ENCODE results near the gene TWF2.

TWF2 gene

DNA sequence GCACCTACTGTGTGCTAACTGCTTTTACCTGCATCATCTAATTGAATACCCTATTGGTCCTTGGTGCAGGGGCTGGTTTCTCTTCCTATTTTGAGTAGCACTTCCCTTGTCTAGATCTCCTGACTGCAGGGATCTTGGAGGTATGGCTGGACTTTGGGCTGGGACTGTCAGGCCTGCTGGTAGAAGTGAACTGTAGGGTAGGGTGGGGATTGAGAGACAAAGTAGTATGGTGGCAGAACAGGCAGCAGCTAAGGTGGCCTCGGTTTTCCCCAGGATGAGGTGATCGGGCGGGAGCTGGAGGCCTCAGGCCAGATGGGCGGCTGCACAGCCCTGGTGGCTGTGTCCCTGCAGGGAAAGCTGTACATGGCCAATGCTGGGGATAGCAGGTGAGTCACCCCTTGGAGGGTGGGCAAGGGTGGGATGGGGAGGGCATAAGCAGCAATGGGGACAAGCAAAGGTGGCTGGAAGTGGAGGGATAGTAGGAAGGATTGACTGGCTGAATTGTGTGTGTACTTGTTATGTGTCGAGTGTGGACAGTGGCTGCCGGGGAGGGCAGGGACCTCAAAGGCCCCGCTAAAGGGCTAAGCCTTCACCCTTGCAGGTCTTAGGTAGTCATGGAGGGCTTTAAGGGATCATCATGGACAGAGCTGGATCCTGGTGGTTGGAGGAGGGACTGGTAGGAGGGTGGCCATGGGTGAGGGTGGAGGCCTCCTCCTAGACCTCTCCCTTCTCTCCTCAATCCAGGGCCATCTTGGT lies 8.6 kb upstream of the TWF2 start:
- peaks cover 80% of the 10 kb centered on the region for H3K4me1 Mint-ChIP-seq
- peaks cover 13% of the 10 kb centered on the region for H3K36me3 Mint-ChIP-seq
- H3K27me3 Mint-ChIP-seq: no peaks in the 10 kb centered on the region
- H3K27ac Mint-ChIP-seq: peak overlapping the region; percentile 93
- peak overlapping the region; percentile 88 for H3K4me3 Mint-ChIP-seq
- no peaks in the 10 kb centered on the region for H3K9me3 Mint-ChIP-seq

GRCh38 chr3:52246728-52247408 lies 7.9 kb upstream of the TWF2 start:
- Mint-ChIP-seq H3K4me1 (peaks cover 78% of the 10 kb centered on the region), H3K9me3 (no peaks in the 10 kb centered on the region), H3K4me3 (peak overlapping the region; percentile 88), H3K36me3 (peaks cover 9% of the 10 kb centered on the region), H3K27ac (peak overlapping the region; percentile 93), H3K27me3 (no peaks in the 10 kb centered on the region)

DNA sequence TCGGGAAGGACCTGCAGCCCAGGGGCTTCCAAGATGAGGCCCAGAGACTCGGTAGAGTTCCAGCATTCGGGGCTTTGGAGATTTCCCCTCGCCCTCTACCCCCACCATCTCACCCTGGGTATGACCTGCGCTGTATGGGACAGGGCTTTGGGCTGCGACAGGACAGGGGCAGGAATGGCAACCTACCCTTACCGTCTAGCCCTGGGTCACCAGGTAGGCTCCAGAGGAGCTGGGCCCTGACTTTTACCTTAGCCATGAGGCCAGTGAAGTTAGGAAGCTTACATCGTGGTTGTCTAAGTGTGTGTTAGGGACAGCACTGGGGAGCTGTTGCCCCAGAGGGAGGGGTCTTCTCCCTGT lies 7.3 kb upstream of the TWF2 start:
- peaks cover 8% of the 10 kb centered on the region for H3K36me3 Mint-ChIP-seq
- peak overlapping the region; percentile 88 for H3K4me3 Mint-ChIP-seq
- no peaks in the 10 kb centered on the region for H3K9me3 Mint-ChIP-seq
- H3K27ac Mint-ChIP-seq: peak overlapping the region; percentile 93
- H3K27me3 Mint-ChIP-seq: no peaks in the 10 kb centered on the region
- H3K4me1 Mint-ChIP-seq: peaks cover 82% of the 10 kb centered on the region

DNA sequence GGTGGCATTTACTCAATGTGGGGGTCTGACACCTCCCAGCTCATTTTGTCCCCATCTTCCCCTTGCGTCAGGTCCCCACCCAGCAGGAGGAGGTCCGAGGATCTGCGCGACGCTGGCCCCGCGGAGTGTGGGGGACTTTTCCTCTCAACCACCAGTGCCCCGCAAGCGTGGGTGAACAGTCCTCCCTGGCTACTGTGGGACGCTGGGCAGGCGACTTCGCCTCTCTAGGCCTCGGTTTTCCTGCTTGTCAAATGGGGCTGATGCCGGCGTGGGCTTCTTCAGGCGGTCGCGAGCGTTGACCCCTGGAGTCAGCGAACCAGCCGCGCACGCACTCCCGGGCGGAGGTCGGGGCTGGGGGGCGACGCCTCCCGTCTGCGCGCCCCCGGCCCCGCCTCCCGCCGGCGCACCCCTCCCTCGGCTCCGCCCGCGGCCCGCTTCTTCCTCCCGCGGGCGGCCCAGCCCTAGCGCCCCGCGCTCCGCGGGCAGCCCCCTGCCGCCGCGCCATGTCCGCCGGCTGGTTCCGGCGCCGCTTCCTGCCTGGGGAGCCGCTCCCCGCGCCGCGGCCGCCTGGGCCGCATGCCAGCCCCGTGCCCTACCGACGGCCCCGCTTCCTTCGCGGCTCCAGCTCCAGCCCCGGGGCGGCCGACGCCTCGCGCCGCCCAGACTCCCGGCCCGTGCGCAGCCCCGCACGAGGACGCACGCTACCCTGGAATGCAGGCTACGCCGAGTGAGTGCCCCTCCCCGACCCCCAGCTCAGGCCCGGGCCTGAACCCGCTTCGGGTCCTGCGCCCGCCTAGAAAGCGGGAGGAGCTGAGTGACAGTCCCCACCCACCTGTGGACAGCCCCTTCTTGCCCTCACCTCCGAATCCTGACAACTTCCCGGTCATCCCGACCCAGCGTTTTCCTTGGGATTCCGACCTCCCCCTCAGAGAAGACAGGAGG lies 6.6 kb upstream of the TWF2 start, which contains the start of gene PPM1M:
Gene PPM1M (plus strand): TSS at position 438 of the 942 bp plus-strand sequence. CDS start 66 bp downstream, at position 504.
- H3K36me3 Mint-ChIP-seq: peaks cover 10% of the 10 kb centered on the region
- H3K9me3 Mint-ChIP-seq: no peaks in the 10 kb centered on the region
- peaks cover 86% of the 10 kb centered on the region for H3K4me1 Mint-ChIP-seq
- H3K27me3 Mint-ChIP-seq: no peaks in the 10 kb centered on the region
- peak within 1 kb of the TSS; percentile 88 for H3K4me3 Mint-ChIP-seq
- H3K27ac Mint-ChIP-seq: peak within 1 kb of the TSS; percentile 93

DNA sequence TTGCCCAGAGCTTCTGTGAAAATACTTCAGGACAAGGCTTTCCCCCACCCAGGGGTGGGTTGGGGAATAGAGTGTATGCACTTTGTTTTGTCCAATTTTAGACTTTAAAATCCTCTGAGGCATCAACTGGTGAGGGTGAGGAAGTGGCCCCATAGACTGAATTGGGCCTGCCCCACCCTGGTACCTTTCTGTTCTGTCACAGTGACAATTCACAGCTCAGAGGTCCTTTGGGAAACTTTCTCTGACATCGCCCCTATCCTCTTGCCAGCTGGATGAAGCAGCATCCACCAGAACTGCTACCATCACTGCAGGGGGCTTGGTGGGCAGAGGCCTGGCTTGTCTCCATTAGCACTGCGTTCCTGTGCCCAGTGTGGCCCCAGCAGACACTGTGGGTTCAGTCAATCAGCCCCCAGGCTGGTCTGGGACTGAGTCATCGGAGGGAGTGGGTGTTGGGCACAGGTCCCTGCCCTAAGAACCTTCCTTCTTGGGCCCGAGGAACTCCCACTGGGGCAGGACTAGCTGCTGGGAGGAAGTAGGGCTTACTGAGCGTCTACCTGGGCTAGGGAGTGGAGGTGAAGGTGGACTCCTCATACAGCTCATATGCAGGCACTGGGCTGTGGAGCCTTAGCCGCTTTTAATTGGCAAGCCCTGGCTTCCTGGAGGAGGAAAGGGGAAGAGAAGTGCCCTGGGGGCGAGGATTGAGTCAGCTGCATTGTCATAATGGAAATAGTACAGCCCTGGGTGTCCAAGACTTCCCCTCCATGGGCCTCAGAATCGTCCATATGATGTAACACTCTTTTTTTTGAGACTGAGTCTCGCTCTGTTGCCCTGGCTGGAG lies 5.1 kb upstream of the TWF2 start:
- Mint-ChIP-seq H3K27me3 (no peaks in the 10 kb centered on the region), H3K27ac (peak overlapping the region; percentile 79), H3K36me3 (peaks cover 9% of the 10 kb centered on the region), H3K9me3 (no peaks in the 10 kb centered on the region), H3K4me1 (peaks cover 84% of the 10 kb centered on the region), H3K4me3 (peak overlapping the region; percentile 81)

DNA sequence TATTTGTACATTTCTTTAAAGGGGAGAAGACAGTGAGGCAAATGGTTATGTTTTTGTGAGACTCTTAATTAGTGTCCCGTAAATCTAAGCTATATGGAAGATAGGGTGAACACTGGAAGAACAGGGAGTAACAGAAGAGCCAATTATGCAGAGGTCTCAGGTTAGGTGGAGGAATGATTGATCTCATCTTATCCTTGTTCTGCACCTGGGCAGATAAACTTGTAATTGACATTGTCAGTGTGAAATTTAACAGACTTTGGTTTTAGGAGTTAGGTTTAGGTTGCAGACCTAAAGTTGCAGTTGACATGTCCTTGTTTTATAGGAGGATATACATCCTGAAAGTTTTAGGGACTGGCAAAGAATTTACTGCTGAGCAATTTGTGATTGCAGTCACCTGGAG lies 3.1 kb upstream of the TWF2 start:
- peak overlapping the region; percentile 13 for H3K4me3 Mint-ChIP-seq
- no peaks in the 10 kb centered on the region for H3K27me3 Mint-ChIP-seq
- H3K36me3 Mint-ChIP-seq: peaks cover 4% of the 10 kb centered on the region
- H3K27ac Mint-ChIP-seq: peak overlapping the region; percentile 57
- H3K9me3 Mint-ChIP-seq: no peaks in the 10 kb centered on the region
- H3K4me1 Mint-ChIP-seq: peaks cover 80% of the 10 kb centered on the region

DNA sequence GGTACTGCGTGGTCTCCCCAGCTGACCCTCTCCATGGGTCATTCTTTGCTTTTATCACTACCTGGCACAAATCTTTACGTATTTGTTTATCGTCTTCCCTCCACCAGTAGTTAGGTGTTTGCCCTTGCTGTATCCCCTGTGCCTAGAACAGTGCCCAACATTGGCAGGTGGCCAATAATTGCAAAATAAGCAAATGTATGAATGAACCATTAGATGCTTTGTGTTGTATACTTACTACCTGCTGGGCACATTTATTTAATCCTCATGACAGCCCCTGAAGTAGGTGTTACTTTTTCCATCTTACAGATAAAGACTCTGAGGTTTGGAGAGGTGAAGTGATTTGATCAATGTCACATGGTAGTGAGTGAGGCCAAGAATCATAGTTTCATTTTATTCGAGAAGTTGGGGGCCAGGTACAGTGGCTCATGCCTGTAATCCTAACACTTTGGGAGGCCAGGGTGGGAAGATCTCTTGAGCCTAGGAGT lies 2.0 kb upstream of the TWF2 start:
- no peaks in the 10 kb centered on the region for H3K27me3 Mint-ChIP-seq
- peaks cover 81% of the 10 kb centered on the region for H3K4me1 Mint-ChIP-seq

GRCh38 chr3:52240059-52240885 lies 1.3 kb upstream of the TWF2 start:
- Mint-ChIP-seq H3K4me3 (peak overlapping the region; percentile 97), H3K4me1 (peaks cover 86% of the 10 kb centered on the region), H3K27ac (peak overlapping the region; percentile 98)

More for the DNA sequence above, 2.0 kb upstream of the TWF2 start:
- H3K4me3 Mint-ChIP-seq: peak overlapping the region; percentile 97
- peak overlapping the region; percentile 98 for H3K27ac Mint-ChIP-seq
- no peaks in the 10 kb centered on the region for H3K9me3 Mint-ChIP-seq
- H3K36me3 Mint-ChIP-seq: peaks cover 4% of the 10 kb centered on the region

DNA sequence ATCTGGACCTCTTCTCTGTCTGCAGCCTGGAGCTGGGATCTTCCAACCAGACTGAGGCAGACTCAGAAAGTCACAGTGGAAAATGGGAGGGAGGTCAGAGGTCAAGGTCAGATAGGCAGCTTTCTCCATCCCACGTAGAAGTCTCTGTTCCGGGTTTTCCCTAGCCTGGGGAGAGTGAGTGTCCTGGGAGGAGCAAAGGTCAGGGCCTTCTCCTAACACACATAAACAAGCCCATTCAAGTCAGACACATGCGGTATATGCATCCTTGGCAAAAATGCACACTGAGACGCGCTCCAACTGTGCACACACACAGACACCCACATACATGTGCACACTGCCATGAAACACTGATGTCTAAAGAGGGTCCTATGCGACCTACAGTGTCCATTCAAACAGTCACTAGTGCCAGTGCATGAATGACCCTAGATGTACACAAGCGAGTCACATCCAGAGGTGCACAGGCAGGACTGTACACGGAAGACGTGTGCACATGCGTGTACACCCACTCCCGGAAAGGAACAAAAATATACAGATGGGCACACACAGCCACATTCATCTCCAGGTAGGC lies 681 bp downstream of the TWF2 start:
- H3K27me3 Mint-ChIP-seq: no peaks in the 10 kb centered on the region
- peak overlapping the region; percentile 97 for H3K4me3 Mint-ChIP-seq
- H3K27ac Mint-ChIP-seq: peak overlapping the region; percentile 88
- no peaks in the 10 kb centered on the region for H3K9me3 Mint-ChIP-seq
- H3K4me1 Mint-ChIP-seq: peaks cover 87% of the 10 kb centered on the region
- H3K36me3 Mint-ChIP-seq: peaks cover 4% of the 10 kb centered on the region

More at GRCh38 chr3:52240059-52240885, 1.3 kb upstream of the TWF2 start:
- Mint-ChIP-seq H3K36me3 (peaks cover 4% of the 10 kb centered on the region), H3K27me3 (no peaks in the 10 kb centered on the region), H3K9me3 (no peaks in the 10 kb centered on the region)

DNA sequence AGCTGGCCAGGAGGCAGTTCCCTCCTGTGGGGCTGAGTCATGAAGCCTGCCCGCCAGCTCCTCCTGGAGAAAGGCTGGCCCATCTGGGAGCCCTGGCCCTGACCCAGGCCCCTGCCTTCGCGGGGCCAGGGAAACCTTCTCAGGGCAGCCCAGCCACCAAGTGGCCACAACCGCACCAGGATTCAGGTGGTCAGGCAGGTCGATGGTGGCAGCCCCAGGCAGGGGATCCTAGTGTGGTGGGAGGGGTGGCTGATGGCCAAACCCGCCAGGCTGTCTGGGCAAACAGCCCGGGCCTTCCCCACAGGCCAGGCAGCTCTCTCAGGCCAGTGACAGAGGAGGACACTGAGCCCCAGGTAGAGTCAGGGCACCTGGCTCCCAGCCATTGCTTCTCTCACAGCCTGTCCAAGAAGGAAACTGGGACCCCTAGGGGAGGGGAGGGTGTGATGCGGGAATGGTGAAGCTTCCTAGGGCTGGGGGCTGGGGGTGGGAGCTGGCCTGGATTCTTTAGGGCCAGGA lies 1.2 kb downstream of the TWF2 start:
- no peak overlapping the region for H3K27ac Mint-ChIP-seq
- peak overlapping the region; percentile 97 for H3K4me3 Mint-ChIP-seq
- H3K4me1 Mint-ChIP-seq: peaks cover 89% of the 10 kb centered on the region
- peaks cover 4% of the 10 kb centered on the region for H3K36me3 Mint-ChIP-seq
- no peaks in the 10 kb centered on the region for H3K9me3 Mint-ChIP-seq
- H3K27me3 Mint-ChIP-seq: no peaks in the 10 kb centered on the region

- H3K9me3 Mint-ChIP-seq: no peaks in the 10 kb centered on the region
- H3K27me3 Mint-ChIP-seq: no peaks in the 10 kb centered on the region
- H3K4me1 Mint-ChIP-seq: peaks cover 93% of the 10 kb centered on the region
- peaks cover 4% of the 10 kb centered on the region for H3K36me3 Mint-ChIP-seq
- peak overlapping the region; percentile 76 for H3K27ac Mint-ChIP-seq
- peak overlapping the region; percentile 97 for H3K4me3 Mint-ChIP-seq
Observed at GRCh38 chr3:52237006-52237656, 1.8 kb downstream of the TWF2 start.

GRCh38 chr3:52236424-52236886 lies 2.5 kb downstream of the TWF2 start:
- H3K36me3 Mint-ChIP-seq: peaks cover 4% of the 10 kb centered on the region
- no peaks in the 10 kb centered on the region for H3K9me3 Mint-ChIP-seq
- H3K4me3 Mint-ChIP-seq: no peak overlapping the region
- H3K27me3 Mint-ChIP-seq: no peaks in the 10 kb centered on the region
- H3K4me1 Mint-ChIP-seq: peaks cover 92% of the 10 kb centered on the region
- peak overlapping the region; percentile 77 for H3K27ac Mint-ChIP-seq

Measured in activated naive CD4-positive, alpha-beta T cell treated with anti-CD3 and anti-CD28 coated beads, Interleukin-2, amount 50 U/mL, for 24 hours (primary cell).